ENCODE data around the gene OR11G2.
"Not testable (repeated sequence)": the region's sequence is repeated elsewhere in the genome, so short reads cannot be mapped to it uniquely, and the experiment has no call there.

The OR11G2 gene

GRCh38 chr14:20228681-20229080, 38.0 kb downstream of the OR11G2 start, which contains the start of gene OR11H7:
Gene OR11H7, plus strand, starts transcription at chr14:20228981.
- no peak for DNase-seq

GRCh38 chr14:20235415-20235814, 44.7 kb downstream of the OR11G2 start:
- not testable (repeated sequence) for DNase-seq

- no peak for DNase-seq
These were observed 57.0 kb downstream of the OR11G2 start for GRCh38 chr14:20247646-20248246.
